BJ (cell line): ENCODE results near the gene RFT1. TPM values are rescaled to one million over a fixed set of nuclear protein-coding genes. Genes with fewer than 3 reads are reported as not detected.

Experiments used
- CTCF ChIA-PET: fragments of 350-600 bp; formaldehyde crosslinking; extraction: SDS; loops from one replicate; lab custom pipeline; 2021; ENCODE audit warnings: antibody characterized with exemption, inconsistent platforms; lab: Yijun Ruan, JAX
- POLR2A ChIA-PET: fragments of 300-600 bp; sonication (Branson Sonifier 250); formaldehyde crosslinking; extraction: SDS; loops from one replicate; lab custom pipeline; 2021; ENCODE audit warnings: antibody characterized with exemption; lab: Charles Lee
- DNase-seq: peaks from one replicate; pipeline ENCODE4 v3.0.0-alpha.2; 2011; ENCODE audit warnings: low read depth
- H3K27me3 ChIP-seq: 2 replicates; pipeline ENCODE4 v1.6.0; 2011; ENCODE audit warnings: low read length; ENCODE audit not compliant: control insufficient read depth, insufficient read depth
- H3K36me3 ChIP-seq: 2 replicates; pipeline ENCODE4 v1.5.1; 2011; ENCODE audit warnings: low read length; ENCODE audit not compliant: control insufficient read depth, insufficient read depth
- H3K4me3 ChIP-seq: 2 replicates; pipeline ENCODE4 v1.5.1; 2011; ENCODE audit warnings: low read depth, mild to moderate bottlenecking, control low read depth, low read length
- polyA plus RNA-seq: library from polyadenylated mRNA; depleted of rRNA; stranded (reverse); fragments of >200 nt; gene quantifications from 2 replicates; pipeline ENCODE4 v1.2.3, GENCODE V29; 2011
- TF ChIP-seq, protein P1 (sequence below): IDR thresholded peaks from 2 replicates; pipeline ENCODE4 v1.5.1; 2011; ENCODE audit warnings: low read depth, mild to moderate bottlenecking, control low read depth, inconsistent platforms, low read length, moderate library complexity; ENCODE audit not compliant: insufficient read depth

RFT1 gene
- polyA plus RNA-seq, 1 experiment = 27.9 TPM

DNA sequence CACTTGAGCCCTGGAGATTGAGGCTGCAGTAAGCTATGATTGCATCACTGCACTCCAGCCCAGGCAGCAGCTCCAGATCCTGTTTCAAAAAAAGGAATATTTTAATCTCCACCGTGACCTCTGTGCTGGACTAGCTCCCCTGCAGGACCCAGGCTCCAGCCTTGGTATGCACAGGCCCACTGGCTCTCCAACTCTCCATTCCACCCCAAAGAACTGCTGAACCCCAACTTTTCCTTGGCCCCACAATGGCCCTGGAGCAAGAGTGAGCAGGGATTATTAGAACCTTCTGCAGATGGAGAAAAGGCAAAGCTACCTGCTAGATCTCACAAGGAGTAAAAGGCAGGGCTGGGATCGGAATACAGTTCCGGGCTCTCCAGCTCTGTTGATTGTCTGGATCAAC lies 51.6 kb downstream of the RFT1 start:
- Histone ChIP-seq H3K27me3 (no peaks in the 10 kb centered on the region), H3K36me3 (no peaks in the 10 kb centered on the region), H3K4me3 (no peak overlapping the region)
- DNase-seq = no peak
- POLR2A ChIA-PET = no interaction called here
- CTCF ChIA-PET = no interaction called here
- TF ChIP-seq, protein P1, sequence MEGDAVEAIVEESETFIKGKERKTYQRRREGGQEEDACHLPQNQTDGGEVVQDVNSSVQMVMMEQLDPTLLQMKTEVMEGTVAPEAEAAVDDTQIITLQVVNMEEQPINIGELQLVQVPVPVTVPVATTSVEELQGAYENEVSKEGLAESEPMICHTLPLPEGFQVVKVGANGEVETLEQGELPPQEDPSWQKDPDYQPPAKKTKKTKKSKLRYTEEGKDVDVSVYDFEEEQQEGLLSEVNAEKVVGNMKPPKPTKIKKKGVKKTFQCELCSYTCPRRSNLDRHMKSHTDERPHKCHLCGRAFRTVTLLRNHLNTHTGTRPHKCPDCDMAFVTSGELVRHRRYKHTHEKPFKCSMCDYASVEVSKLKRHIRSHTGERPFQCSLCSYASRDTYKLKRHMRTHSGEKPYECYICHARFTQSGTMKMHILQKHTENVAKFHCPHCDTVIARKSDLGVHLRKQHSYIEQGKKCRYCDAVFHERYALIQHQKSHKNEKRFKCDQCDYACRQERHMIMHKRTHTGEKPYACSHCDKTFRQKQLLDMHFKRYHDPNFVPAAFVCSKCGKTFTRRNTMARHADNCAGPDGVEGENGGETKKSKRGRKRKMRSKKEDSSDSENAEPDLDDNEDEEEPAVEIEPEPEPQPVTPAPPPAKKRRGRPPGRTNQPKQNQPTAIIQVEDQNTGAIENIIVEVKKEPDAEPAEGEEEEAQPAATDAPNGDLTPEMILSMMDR = no peak

DNA sequence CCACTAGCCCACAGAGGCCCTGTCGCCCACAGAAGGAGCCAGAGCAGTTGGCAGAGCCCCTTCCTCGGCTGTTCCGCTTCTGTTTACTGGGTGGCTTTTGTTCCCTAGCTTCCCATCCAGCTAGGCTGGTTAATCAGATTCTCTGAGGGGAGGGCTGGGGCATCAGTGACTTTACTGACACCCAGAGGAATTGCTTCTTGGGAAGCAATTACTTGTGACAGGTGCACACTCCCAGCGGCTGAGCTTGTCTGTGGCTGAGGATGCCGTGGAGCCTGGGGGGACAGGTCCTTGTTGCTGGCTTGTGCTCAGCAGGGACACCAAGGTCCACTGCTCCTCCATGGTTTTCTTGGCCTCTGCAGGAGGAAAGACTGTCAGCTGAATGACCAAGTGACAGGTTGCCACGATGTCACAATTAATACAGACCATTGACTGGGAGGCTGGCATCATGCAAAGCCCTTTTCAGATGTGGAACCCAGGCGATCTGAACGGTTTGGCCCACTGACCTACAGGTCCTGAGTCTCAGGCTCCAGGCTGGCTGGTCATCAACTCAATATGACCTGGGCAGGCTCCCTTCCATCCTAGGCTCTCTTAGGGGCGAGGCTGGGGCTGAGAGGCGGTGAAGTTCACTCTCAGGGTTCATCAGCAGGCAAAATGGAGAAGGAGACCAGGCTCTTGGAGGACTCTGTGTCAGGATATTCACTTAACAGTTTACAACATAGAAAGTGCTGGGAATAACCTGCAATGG lies 52.6 kb downstream of the RFT1 start:
- POLR2A ChIA-PET = no interaction called here
- TF ChIP-seq, protein P1 = no peak
- H3K36me3 ChIP-seq = no peaks in the 10 kb centered on the region
- no peak for DNase-seq
- H3K4me3 ChIP-seq = no peak overlapping the region
- no peaks in the 10 kb centered on the region for H3K27me3 ChIP-seq
- CTCF ChIA-PET = interaction anchor here (1.0 kb wide), 1 partner anchor 32 kb away, joined by 3 read pairs; the partner anchor contains the start of gene SFMBT1

DNA sequence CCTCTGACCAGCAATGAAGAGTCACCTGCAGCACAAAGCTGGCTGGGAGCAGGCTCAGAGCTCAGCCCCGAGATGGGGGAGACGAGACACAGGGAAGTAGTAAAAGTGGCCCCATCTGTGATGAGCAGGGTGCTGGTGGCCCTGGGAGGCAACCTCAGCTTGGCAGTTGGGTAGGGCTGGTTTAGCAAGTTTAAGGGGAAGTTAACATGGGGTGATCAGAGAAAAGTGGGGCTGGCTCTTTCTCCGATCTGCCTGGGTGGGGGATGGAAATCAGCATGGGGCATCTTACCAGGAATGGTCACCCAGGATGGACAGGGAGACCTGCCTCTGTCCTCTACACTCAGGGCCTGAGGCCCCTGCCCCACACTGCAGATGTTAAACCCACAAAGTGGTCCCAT lies 54.5 kb downstream of the RFT1 start:
- CTCF ChIA-PET = no interaction called here
- H3K27me3 ChIP-seq = no peaks in the 10 kb centered on the region
- no peaks in the 10 kb centered on the region for H3K36me3 ChIP-seq
- H3K4me3 ChIP-seq = no peak overlapping the region
- POLR2A ChIA-PET = no interaction called here
- DNase-seq = no peak
- TF ChIP-seq, protein P1 = no peak

DNA sequence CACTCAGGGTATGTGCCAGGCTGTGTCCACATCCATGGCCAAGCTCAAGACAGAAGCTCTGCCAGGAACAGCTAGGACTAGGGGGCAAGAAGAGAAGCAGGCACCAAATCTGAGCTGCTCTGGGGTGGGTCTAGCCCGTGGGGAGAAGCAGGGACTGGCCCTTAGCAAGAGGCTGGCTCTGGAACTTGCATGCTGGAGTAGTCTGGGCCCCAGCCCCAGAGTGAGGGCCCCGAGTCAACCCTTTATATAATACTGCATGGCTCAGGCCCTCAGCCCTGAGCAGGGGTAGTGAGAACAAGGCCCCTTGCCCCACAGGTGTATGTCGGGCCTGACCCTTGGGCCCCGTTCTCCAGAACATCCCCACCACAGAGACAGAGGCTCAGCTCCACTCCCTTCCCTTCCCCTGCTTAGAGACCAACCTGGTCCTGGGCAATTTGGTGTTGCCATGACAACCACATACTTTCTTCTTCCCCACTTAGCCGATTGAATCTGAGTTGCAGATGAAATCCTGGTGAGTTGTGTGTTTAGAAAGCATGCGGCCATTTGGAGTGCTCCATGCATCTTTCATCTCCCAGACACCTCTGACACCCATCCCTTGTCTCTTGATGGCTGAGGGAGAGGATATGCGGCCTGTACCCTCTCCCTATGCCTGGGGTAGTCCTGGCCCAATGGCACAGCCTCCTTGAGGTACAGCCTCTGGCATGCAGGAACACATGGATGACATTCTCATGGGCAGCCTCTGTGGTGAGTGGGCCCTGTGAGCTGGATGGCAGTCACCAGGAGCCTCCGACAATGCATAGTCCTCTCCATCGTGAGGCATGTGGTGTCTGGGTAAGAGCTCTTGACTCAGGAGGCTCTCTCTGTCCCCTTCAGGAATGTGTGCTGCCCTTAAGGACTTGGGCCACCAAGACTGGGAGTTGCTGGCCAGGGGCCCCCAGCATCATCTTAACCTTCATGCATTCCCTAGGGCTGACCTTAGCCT lies 55.2 kb downstream of the RFT1 start:
- H3K36me3 ChIP-seq = no peaks in the 10 kb centered on the region
- ChIA-PET POLR2A (no interaction called here), CTCF (no interaction called here)
- DNase-seq = no peak
- H3K4me3 ChIP-seq = no peak overlapping the region
- TF ChIP-seq, protein P1 = no peak
- no peaks in the 10 kb centered on the region for H3K27me3 ChIP-seq

DNA sequence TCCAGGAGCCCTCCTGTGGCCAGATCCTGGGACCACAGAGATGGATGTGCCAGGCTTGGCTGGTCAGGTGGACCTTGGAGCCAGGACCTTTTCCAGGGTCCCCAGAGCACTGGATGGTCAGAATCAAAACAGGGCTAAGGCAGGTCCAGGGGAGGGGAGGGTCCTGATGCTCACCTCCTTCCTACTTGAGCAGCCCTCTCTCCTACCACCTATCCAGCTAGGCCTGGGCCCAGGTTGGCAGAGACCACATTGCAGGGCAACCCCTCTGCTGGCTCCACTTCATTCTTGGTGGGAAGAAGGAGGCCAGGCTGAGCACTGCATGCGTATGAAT lies 55.9 kb downstream of the RFT1 start:
- no peaks in the 10 kb centered on the region for H3K36me3 ChIP-seq
- no peak for DNase-seq
- TF ChIP-seq, protein P1 = no peak
- peaks cover 2% of the 10 kb centered on the region; the same call in 1 of the 2 replicates for H3K27me3 ChIP-seq
- H3K4me3 ChIP-seq = no peak overlapping the region
- CTCF ChIA-PET = interaction anchor here (1.0 kb wide), 1 partner anchor 226 kb away, joined by 5 read pairs; no protein-coding TSS in a partner anchor
- POLR2A ChIA-PET = no interaction called here
